ENCODE results near the gene SNRK.
A peak's percentile ranks its signal among the peaks of the same experiment; 100 is the strongest.

The SNRK gene

GRCh38 chr3:43317461-43318316 lies 31.3 kb downstream of the SNRK start:
- no peak overlapping the region for H3K4me3 ChIP-seq (ENCODE audit: low read depth in 1 of 2, low read length in 2 of 2)
- H3K4me1 ChIP-seq (ENCODE audit: insufficient read depth, low read length), result peaks cover 7% of the 10 kb centered on the region
- H3K27me3 ChIP-seq (ENCODE audit: control insufficient read depth in 1 of 2, insufficient read depth in 2 of 2, low read length in 2 of 2), result no peaks in the 10 kb centered on the region
- H3K36me3 ChIP-seq (ENCODE audit: insufficient read depth, low read length), result no peaks in the 10 kb centered on the region
- H3K9ac ChIP-seq (ENCODE audit: low read length), result no peak overlapping the region
- H3K27ac ChIP-seq (ENCODE audit: low read depth, low read length), result no peak overlapping the region
- no peaks in the 10 kb centered on the region for H3K9me3 ChIP-seq (ENCODE audit: low read length)

- Histone ChIP-seq H3K9ac (ENCODE audit: low read length) (no peak overlapping the region), H3K4me1 (ENCODE audit: insufficient read depth, low read length) (peaks cover 7% of the 10 kb centered on the region), H3K27me3 (ENCODE audit: control insufficient read depth in 1 of 2, insufficient read depth in 2 of 2, low read length in 2 of 2) (no peaks in the 10 kb centered on the region), H3K4me3 (ENCODE audit: low read depth in 1 of 2, low read length in 2 of 2) (no peak overlapping the region), H3K36me3 (ENCODE audit: insufficient read depth, low read length) (no peaks in the 10 kb centered on the region), H3K9me3 (ENCODE audit: low read length) (no peaks in the 10 kb centered on the region), H3K27ac (ENCODE audit: low read depth, low read length) (no peak overlapping the region)
Measured at GRCh38 chr3:43319376-43319775, 33.0 kb downstream of the SNRK start.

- Histone ChIP-seq H3K9me3 (ENCODE audit: low read length) (no peaks in the 10 kb centered on the region), H3K27me3 (ENCODE audit: control insufficient read depth in 1 of 2, insufficient read depth in 2 of 2, low read length in 2 of 2) (no peaks in the 10 kb centered on the region), H3K4me1 (ENCODE audit: insufficient read depth, low read length) (peaks cover 7% of the 10 kb centered on the region), H3K27ac (ENCODE audit: low read depth, low read length) (no peak overlapping the region), H3K4me3 (ENCODE audit: low read depth in 1 of 2, low read length in 2 of 2) (no peak overlapping the region), H3K9ac (ENCODE audit: low read length) (no peak overlapping the region), H3K36me3 (ENCODE audit: insufficient read depth, low read length) (no peaks in the 10 kb centered on the region)
Measured at GRCh38 chr3:43319794-43320193, 33.5 kb downstream of the SNRK start.

GRCh38 chr3:43320288-43320687 lies 33.9 kb downstream of the SNRK start:
- H3K9me3 ChIP-seq (ENCODE audit: low read length), result no peaks in the 10 kb centered on the region
- peaks cover 7% of the 10 kb centered on the region for H3K4me1 ChIP-seq (ENCODE audit: insufficient read depth, low read length)
- H3K9ac ChIP-seq (ENCODE audit: low read length), result no peak overlapping the region
- no peaks in the 10 kb centered on the region for H3K27me3 ChIP-seq (ENCODE audit: control insufficient read depth in 1 of 2, insufficient read depth in 2 of 2, low read length in 2 of 2)
- H3K4me3 ChIP-seq (ENCODE audit: low read depth in 1 of 2, low read length in 2 of 2), result no peak overlapping the region
- H3K27ac ChIP-seq (ENCODE audit: low read depth, low read length), result no peak overlapping the region
- H3K36me3 ChIP-seq (ENCODE audit: insufficient read depth, low read length), result no peaks in the 10 kb centered on the region

- no peak overlapping the region for H3K9ac ChIP-seq (ENCODE audit: low read length)
- H3K4me3 ChIP-seq (ENCODE audit: low read depth in 1 of 2, low read length in 2 of 2), result no peak overlapping the region
- no peaks in the 10 kb centered on the region for H3K9me3 ChIP-seq (ENCODE audit: low read length)
- H3K36me3 ChIP-seq (ENCODE audit: insufficient read depth, low read length), result no peaks in the 10 kb centered on the region
- peaks cover 27% of the 10 kb centered on the region for H3K4me1 ChIP-seq (ENCODE audit: insufficient read depth, low read length)
- H3K27ac ChIP-seq (ENCODE audit: low read depth, low read length), result no peak overlapping the region
- H3K27me3 ChIP-seq (ENCODE audit: control insufficient read depth in 1 of 2, insufficient read depth in 2 of 2, low read length in 2 of 2), result no peaks in the 10 kb centered on the region
Measured at GRCh38 chr3:43323541-43323940, 37.2 kb downstream of the SNRK start.

- Histone ChIP-seq H3K4me1 (ENCODE audit: insufficient read depth, low read length) (peaks cover 37% of the 10 kb centered on the region), H3K27me3 (ENCODE audit: control insufficient read depth in 1 of 2, insufficient read depth in 2 of 2, low read length in 2 of 2) (no peaks in the 10 kb centered on the region), H3K4me3 (ENCODE audit: low read depth in 1 of 2, low read length in 2 of 2) (no peak overlapping the region), H3K9me3 (ENCODE audit: low read length) (no peaks in the 10 kb centered on the region), H3K27ac (ENCODE audit: low read depth, low read length) (no peak overlapping the region), H3K36me3 (ENCODE audit: insufficient read depth, low read length) (no peaks in the 10 kb centered on the region), H3K9ac (ENCODE audit: low read length) (peak overlapping the region; percentile 0)
Measured at GRCh38 chr3:43326891-43327581, 40.7 kb downstream of the SNRK start.

GRCh38 chr3:43327582-43327979 lies 41.2 kb downstream of the SNRK start:
- Histone ChIP-seq H3K9ac (ENCODE audit: low read length) (no peak overlapping the region), H3K27me3 (ENCODE audit: control insufficient read depth in 1 of 2, insufficient read depth in 2 of 2, low read length in 2 of 2) (no peaks in the 10 kb centered on the region), H3K9me3 (ENCODE audit: low read length) (no peaks in the 10 kb centered on the region), H3K4me3 (ENCODE audit: low read depth in 1 of 2, low read length in 2 of 2) (no peak overlapping the region), H3K27ac (ENCODE audit: low read depth, low read length) (no peak overlapping the region), H3K36me3 (ENCODE audit: insufficient read depth, low read length) (no peaks in the 10 kb centered on the region), H3K4me1 (ENCODE audit: insufficient read depth, low read length) (peaks cover 37% of the 10 kb centered on the region)

- Histone ChIP-seq H3K9me3 (ENCODE audit: low read length) (no peaks in the 10 kb centered on the region), H3K36me3 (ENCODE audit: insufficient read depth, low read length) (no peaks in the 10 kb centered on the region), H3K4me3 (ENCODE audit: low read depth in 1 of 2, low read length in 2 of 2) (no peak overlapping the region), H3K27me3 (ENCODE audit: control insufficient read depth in 1 of 2, insufficient read depth in 2 of 2, low read length in 2 of 2) (no peaks in the 10 kb centered on the region), H3K9ac (ENCODE audit: low read length) (no peak overlapping the region), H3K27ac (ENCODE audit: low read depth, low read length) (no peak overlapping the region), H3K4me1 (ENCODE audit: insufficient read depth, low read length) (peaks cover 37% of the 10 kb centered on the region)
Measured at GRCh38 chr3:43328653-43329052, 42.3 kb downstream of the SNRK start.

GRCh38 chr3:43330981-43331380 lies 44.6 kb downstream of the SNRK start:
- no peaks in the 10 kb centered on the region for H3K36me3 ChIP-seq (ENCODE audit: insufficient read depth, low read length)
- H3K4me1 ChIP-seq (ENCODE audit: insufficient read depth, low read length), result peaks cover 30% of the 10 kb centered on the region
- no peaks in the 10 kb centered on the region for H3K27me3 ChIP-seq (ENCODE audit: control insufficient read depth in 1 of 2, insufficient read depth in 2 of 2, low read length in 2 of 2)
- no peak overlapping the region for H3K4me3 ChIP-seq (ENCODE audit: low read depth in 1 of 2, low read length in 2 of 2)
- H3K27ac ChIP-seq (ENCODE audit: low read depth, low read length), result no peak overlapping the region
- H3K9me3 ChIP-seq (ENCODE audit: low read length), result no peaks in the 10 kb centered on the region
- no peak overlapping the region for H3K9ac ChIP-seq (ENCODE audit: low read length)

- Histone ChIP-seq H3K27ac (ENCODE audit: low read depth, low read length) (no peak overlapping the region), H3K9me3 (ENCODE audit: low read length) (no peaks in the 10 kb centered on the region), H3K9ac (ENCODE audit: low read length) (no peak overlapping the region), H3K27me3 (ENCODE audit: control insufficient read depth in 1 of 2, insufficient read depth in 2 of 2, low read length in 2 of 2) (no peaks in the 10 kb centered on the region), H3K4me1 (ENCODE audit: insufficient read depth, low read length) (peaks cover 26% of the 10 kb centered on the region), H3K36me3 (ENCODE audit: insufficient read depth, low read length) (no peaks in the 10 kb centered on the region), H3K4me3 (ENCODE audit: low read depth in 1 of 2, low read length in 2 of 2) (no peak overlapping the region)
Measured at GRCh38 chr3:43331381-43331780, 45.0 kb downstream of the SNRK start.

GRCh38 chr3:43334976-43335375 lies 48.6 kb downstream of the SNRK start:
- Histone ChIP-seq H3K27ac (ENCODE audit: low read depth, low read length) (no peak overlapping the region), H3K36me3 (ENCODE audit: insufficient read depth, low read length) (peaks cover 7% of the 10 kb centered on the region), H3K9ac (ENCODE audit: low read length) (no peak overlapping the region), H3K4me1 (ENCODE audit: insufficient read depth, low read length) (peaks cover 10% of the 10 kb centered on the region), H3K9me3 (ENCODE audit: low read length) (no peaks in the 10 kb centered on the region), H3K27me3 (ENCODE audit: control insufficient read depth in 1 of 2, insufficient read depth in 2 of 2, low read length in 2 of 2) (no peaks in the 10 kb centered on the region), H3K4me3 (ENCODE audit: low read depth in 1 of 2, low read length in 2 of 2) (no peak overlapping the region)

Measured in muscle layer of colon (tissue), 2 donors.